Nucleus accumbens (tissue), 56 donors: ENCODE measurements around the gene DIP2C.
"Not testable (repeated sequence)": the region's sequence is repeated elsewhere in the genome, so short reads cannot be mapped to it uniquely, and the experiment has no call there.

Source experiments
- DNase-seq, 56 donors: peaks; one replicate each; lab custom pipeline; 2025; lab: John Stamatoyannopoulos, UW

DIP2C gene

GRCh38 chr10:617471-617870 is 72.0 kb downstream of the DIP2C start:
- DNase-seq, result no peak

GRCh38 chr10:615583-616152 is 73.8 kb downstream of the DIP2C start:
- DNase-seq, result peak in 23 of 56 donors; percentile 24 to 72 (median 52)

GRCh38 chr10:614790-615582 is 74.5 kb downstream of the DIP2C start:
- DNase-seq, result peak in 53 of 56 donors; percentile 49 to 95 (median 84)

- DNase-seq, result peak in 32 of 56 donors; percentile 34 to 73 (median 58)
These were observed 75.2 kb downstream of the DIP2C start for GRCh38 chr10:614139-614711.

GRCh38 chr10:613271-614138 is 76.0 kb downstream of the DIP2C start:
- DNase-seq, result no peak

- no peak for DNase-seq
These were observed 76.8 kb downstream of the DIP2C start for GRCh38 chr10:612696-613095.

- DNase-seq, result not testable (repeated sequence)
These were observed 78.7 kb downstream of the DIP2C start for GRCh38 chr10:610642-611305.

GRCh38 chr10:609868-610545 is 79.5 kb downstream of the DIP2C start:
- no peak for DNase-seq

- DNase-seq, result no peak
These were observed 80.2 kb downstream of the DIP2C start for GRCh38 chr10:609262-609658.

- DNase-seq, result no peak
These were observed 80.9 kb downstream of the DIP2C start for GRCh38 chr10:608331-609261.

GRCh38 chr10:607545-608185 is 81.8 kb downstream of the DIP2C start:
- DNase-seq, result peak in 1 of 56 donors; percentile 31

- no peak for DNase-seq
These were observed 82.5 kb downstream of the DIP2C start for GRCh38 chr10:606762-607544.

GRCh38 chr10:605632-606325 is 83.7 kb downstream of the DIP2C start:
- no peak for DNase-seq

- DNase-seq, result peak in 4 of 56 donors; percentile 31 to 44 (median 42)
These were observed 84.5 kb downstream of the DIP2C start for GRCh38 chr10:604716-605631.

GRCh38 chr10:603745-604144 is 85.7 kb downstream of the DIP2C start:
- DNase-seq, result no peak
